PC-9 (cell line): ENCODE data around the gene NEB. TPM values are rescaled to one million over a fixed set of nuclear protein-coding genes. Genes with fewer than 3 reads are reported as not detected.

Source experiments
- BruUV-seq: library from RNA; stranded (reverse); fragments of 400-500 nt; replicated peaks from 2 replicates; lab custom pipeline; 2021; lab: Mats Ljungman, UMichigan
- CTCF ChIA-PET: fragments of 300-600 bp; sonication (Branson Sonifier 250); formaldehyde crosslinking; loops from one replicate; lab custom pipeline; 2022; ENCODE audit warnings: antibody characterized with exemption; lab: Charles Lee
- POLR2A ChIA-PET: fragments of 300-600 bp; sonication (Branson Sonifier 250); formaldehyde crosslinking; loops from one replicate; lab custom pipeline; 2022; ENCODE audit warnings: antibody characterized with exemption; ENCODE audit not compliant: unreplicated experiment; lab: Charles Lee
- DNase-seq, 2 experiments: peaks; one replicate each; pipeline versions ENCODE4 v3.0.0 to v3.0.0-alpha.2; 2015 to 2022; ENCODE audit warnings: mixed read lengths in 1 of 2
- H2AFZ ChIP-seq: fragments of 200-600 bp; sonication (generic); 2 replicates; pipeline ENCODE4 v1.8.1; 2017; ENCODE audit warnings: antibody characterized with exemption
- H3F3A ChIP-seq: fragments of 200-600 bp; sonication (generic); 2 replicates; pipeline ENCODE4 v1.8.1; 2017; ENCODE audit warnings: antibody characterized with exemption, mild to moderate bottlenecking, low read depth; ENCODE audit not compliant: insufficient read depth
- H3K27ac ChIP-seq: fragments of 200-600 bp; sonication (generic); 2 replicates; pipeline ENCODE4 v1.6.1; 2016; ENCODE audit warnings: mixed run types
- H3K27me3 ChIP-seq: fragments of 200-600 bp; sonication (generic); 2 replicates; pipeline ENCODE4 v1.6.1; 2016; ENCODE audit warnings: low read depth, mixed run types; ENCODE audit not compliant: insufficient read depth
- H3K36me3 ChIP-seq: fragments of 200-600 bp; sonication (generic); 2 replicates; pipeline ENCODE4 v1.6.1; 2016; ENCODE audit warnings: low read depth, mixed run types
- H3K4me1 ChIP-seq: fragments of 200-600 bp; sonication (generic); replicated peaks from 2 replicates; pipeline ENCODE4 v1.6.1; 2016; ENCODE audit warnings: mixed run types; ENCODE audit not compliant: insufficient read depth
- H3K4me2 ChIP-seq: fragments of 200-600 bp; sonication (generic); 2 replicates; pipeline ENCODE4 v1.6.1; 2017; ENCODE audit warnings: mixed run types
- H3K4me3 ChIP-seq: fragments of 200-600 bp; sonication (generic); 2 replicates; pipeline ENCODE4 v1.6.1; 2016; ENCODE audit warnings: mixed run types
- H3K79me2 ChIP-seq: fragments of 200-600 bp; sonication (generic); 2 replicates; pipeline ENCODE4 v1.6.1; 2017; ENCODE audit warnings: low read depth, mixed run types
- H3K9me2 ChIP-seq: fragments of 200-600 bp; sonication (generic); 2 replicates; pipeline ENCODE4 v1.8.1; 2017; ENCODE audit warnings: mild to moderate bottlenecking; ENCODE audit not compliant: insufficient read depth
- H3K9me3 ChIP-seq: fragments of 200-600 bp; sonication (generic); 2 replicates; pipeline ENCODE4 v1.8.1; 2016; ENCODE audit warnings: low read depth; ENCODE audit not compliant: insufficient read depth
- H4K20me1 ChIP-seq: fragments of 200-600 bp; sonication (generic); 2 replicates; pipeline ENCODE4 v1.8.1; 2017; ENCODE audit not compliant: insufficient read depth
- EZH2 ChIP-seq: fragments of 200-600 bp; sonication (generic); IDR thresholded peaks from 2 replicates; pipeline ENCODE4 v1.8.0; 2017; ENCODE audit warnings: antibody characterized with exemption, low read depth
- intact Hi-C: fragments of 100-400 bp; cut with micrococcal nuclease; formaldehyde crosslinking; loops from one replicate; pipeline ENCODE4 v1.10.0; 2022; ENCODE audit not compliant: unreplicated experiment
- total RNA-seq: library from RNA; stranded (reverse); gene quantifications from 2 replicates; pipeline ENCODE4 v1.2.3, GENCODE V29; 2021
- TF ChIP-seq, protein P1 (sequence below): fragments of 200-600 bp; sonication (generic); conservative IDR thresholded peaks from 2 replicates; pipeline ENCODE4 v1.6.1; 2017; ENCODE audit warnings: mixed run types, antibody characterized with exemption, mild to moderate bottlenecking, moderate library complexity

The NEB gene
- total RNA-seq, 1 experiment from 2014 or later: 0.15 TPM

DNA sequence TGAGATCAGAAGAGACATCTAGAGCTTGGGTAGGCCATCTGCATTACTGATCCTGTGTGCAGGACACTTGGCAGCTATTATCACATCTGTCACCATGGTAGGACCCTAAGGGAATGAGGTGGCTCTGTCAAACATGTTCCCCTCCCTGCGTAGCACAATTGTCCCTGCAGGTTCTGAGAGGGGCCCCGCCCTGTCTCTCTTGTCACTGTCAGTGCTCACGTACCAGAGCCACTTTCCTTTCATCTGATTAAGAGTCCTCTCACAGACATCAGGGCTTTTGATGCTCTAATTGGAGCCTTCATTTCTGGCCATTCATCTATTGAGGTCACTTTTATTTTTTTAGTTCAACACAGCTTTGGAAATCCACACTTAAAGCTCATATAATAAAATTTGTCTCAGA is 38.5 kb downstream of the NEB start:
- intact Hi-C loops: no loop called here
- Histone ChIP-seq H3K9me2 (no peaks in the 10 kb centered on the region), H3K4me2 (no peak overlapping the region), H3K27me3 (no peaks in the 10 kb centered on the region), H3K4me3 (no peak overlapping the region), H3F3A (no peaks in the 10 kb centered on the region), H3K79me2 (no peaks in the 10 kb centered on the region), H4K20me1 (no peaks in the 10 kb centered on the region), H3K4me1 (no peaks in the 10 kb centered on the region), H2AFZ (no peak overlapping the region), H3K36me3 (no peaks in the 10 kb centered on the region), H3K9me3 (no peaks in the 10 kb centered on the region), H3K27ac (no peak overlapping the region)
- no peak for DNase-seq
- no TSS peak for BruUV-seq
- ChIA-PET POLR2A (no interaction called here), CTCF (no interaction called here)
- TF ChIP-seq EZH2: no peak

DNA sequence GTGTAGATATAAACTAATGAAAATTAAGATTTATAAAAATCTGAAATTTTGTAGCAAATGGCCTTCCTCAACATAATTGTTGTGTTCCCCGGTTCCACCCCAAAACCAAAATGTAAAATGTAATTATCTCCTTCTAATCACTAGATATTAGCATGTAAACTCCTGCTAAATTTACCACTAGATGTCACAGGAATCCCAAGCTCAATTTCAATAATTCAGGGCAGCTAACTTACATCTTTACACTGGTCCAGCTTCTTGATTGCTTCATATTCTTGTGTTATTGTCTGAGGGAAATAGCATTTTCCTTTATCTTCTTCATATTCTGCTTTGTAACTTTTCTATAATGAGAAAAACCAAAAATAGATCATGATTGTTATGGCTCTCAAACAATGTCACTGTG is 42.6 kb downstream of the NEB start:
- no peak overlapping the region for H3K27ac ChIP-seq
- no peak overlapping the region for H2AFZ ChIP-seq
- H3K79me2 ChIP-seq: no peaks in the 10 kb centered on the region
- no peak overlapping the region for H3K4me2 ChIP-seq
- POLR2A ChIA-PET: no interaction called here
- no peaks in the 10 kb centered on the region for H3K36me3 ChIP-seq
- no peaks in the 10 kb centered on the region for H3K9me3 ChIP-seq
- H3K27me3 ChIP-seq: no peaks in the 10 kb centered on the region
- intact Hi-C loops: no loop called here
- H3K4me1 ChIP-seq: no peaks in the 10 kb centered on the region
- no peaks in the 10 kb centered on the region for H3F3A ChIP-seq
- no peak for DNase-seq
- H3K9me2 ChIP-seq: no peaks in the 10 kb centered on the region
- TF ChIP-seq, protein P1, sequence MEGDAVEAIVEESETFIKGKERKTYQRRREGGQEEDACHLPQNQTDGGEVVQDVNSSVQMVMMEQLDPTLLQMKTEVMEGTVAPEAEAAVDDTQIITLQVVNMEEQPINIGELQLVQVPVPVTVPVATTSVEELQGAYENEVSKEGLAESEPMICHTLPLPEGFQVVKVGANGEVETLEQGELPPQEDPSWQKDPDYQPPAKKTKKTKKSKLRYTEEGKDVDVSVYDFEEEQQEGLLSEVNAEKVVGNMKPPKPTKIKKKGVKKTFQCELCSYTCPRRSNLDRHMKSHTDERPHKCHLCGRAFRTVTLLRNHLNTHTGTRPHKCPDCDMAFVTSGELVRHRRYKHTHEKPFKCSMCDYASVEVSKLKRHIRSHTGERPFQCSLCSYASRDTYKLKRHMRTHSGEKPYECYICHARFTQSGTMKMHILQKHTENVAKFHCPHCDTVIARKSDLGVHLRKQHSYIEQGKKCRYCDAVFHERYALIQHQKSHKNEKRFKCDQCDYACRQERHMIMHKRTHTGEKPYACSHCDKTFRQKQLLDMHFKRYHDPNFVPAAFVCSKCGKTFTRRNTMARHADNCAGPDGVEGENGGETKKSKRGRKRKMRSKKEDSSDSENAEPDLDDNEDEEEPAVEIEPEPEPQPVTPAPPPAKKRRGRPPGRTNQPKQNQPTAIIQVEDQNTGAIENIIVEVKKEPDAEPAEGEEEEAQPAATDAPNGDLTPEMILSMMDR: no peak
- no peak for TF ChIP-seq EZH2
- no TSS peak for BruUV-seq
- H4K20me1 ChIP-seq: no peaks in the 10 kb centered on the region
- H3K4me3 ChIP-seq: no peak overlapping the region
- CTCF ChIA-PET: no interaction called here

DNA sequence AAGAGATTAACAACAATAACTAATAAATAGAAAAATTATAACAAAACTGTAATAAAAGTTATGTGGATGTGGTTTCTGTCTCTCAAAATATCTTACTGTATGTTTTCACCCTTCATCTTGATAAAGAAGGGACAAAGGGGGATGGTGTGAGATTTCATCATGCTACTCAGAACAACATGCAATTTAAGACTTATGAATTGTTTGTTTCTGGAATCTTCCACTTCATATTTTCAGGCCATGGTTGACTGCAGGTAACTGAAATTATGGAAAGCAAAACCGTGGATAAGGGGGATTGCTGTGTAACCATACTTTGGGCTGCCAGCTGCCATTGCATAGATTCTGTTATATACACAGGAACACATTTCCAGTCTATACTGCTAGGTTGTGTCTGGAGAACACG is 45.6 kb downstream of the NEB start:
- no peak overlapping the region for H3K4me2 ChIP-seq
- no peaks in the 10 kb centered on the region for H3K9me2 ChIP-seq
- ChIA-PET POLR2A (no interaction called here), CTCF (no interaction called here)
- H3K79me2 ChIP-seq: no peaks in the 10 kb centered on the region
- no peaks in the 10 kb centered on the region for H3F3A ChIP-seq
- BruUV-seq: no TSS peak
- no peaks in the 10 kb centered on the region for H4K20me1 ChIP-seq
- no peak for DNase-seq
- H3K36me3 ChIP-seq: no peaks in the 10 kb centered on the region
- no peak overlapping the region for H2AFZ ChIP-seq
- no peaks in the 10 kb centered on the region for H3K9me3 ChIP-seq
- H3K27ac ChIP-seq: no peak overlapping the region
- no peak for TF ChIP-seq EZH2
- TF ChIP-seq, protein P1: no peak
- H3K4me3 ChIP-seq: no peak overlapping the region
- H3K27me3 ChIP-seq: no peaks in the 10 kb centered on the region
- intact Hi-C loops: no loop called here
- H3K4me1 ChIP-seq: no peaks in the 10 kb centered on the region

DNA sequence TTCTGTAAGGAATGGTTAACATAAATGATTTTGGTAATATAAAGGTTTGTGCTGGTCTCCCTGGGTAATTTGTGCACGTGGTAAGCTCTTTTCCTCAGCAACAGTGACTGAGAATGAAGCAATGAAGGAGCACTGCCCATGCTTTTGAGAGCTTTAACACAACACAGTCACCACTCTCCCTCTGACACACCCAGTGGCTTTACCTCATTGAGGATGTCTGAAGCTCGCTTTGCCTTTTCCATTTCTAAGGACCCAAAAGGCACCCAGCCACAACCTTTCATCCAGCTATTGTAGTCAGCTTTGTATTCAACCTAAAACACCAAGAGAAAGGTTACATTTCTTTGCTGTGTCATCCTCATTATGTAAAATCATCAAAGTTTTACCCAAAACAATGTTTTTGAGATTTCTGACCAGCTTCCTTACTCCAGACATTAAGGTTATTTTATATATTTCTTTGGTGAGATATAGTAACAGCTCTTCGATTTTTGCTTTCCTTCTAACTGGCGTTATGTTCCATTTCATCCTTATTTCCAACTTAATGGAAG is 51.7 kb downstream of the NEB start:
- Histone ChIP-seq H3K4me3 (no peak overlapping the region), H3K9me2 (no peaks in the 10 kb centered on the region), H3K36me3 (no peaks in the 10 kb centered on the region), H3K79me2 (no peaks in the 10 kb centered on the region), H3K9me3 (no peaks in the 10 kb centered on the region), H3K4me2 (no peak overlapping the region), H2AFZ (no peak overlapping the region), H4K20me1 (no peaks in the 10 kb centered on the region), H3K4me1 (no peaks in the 10 kb centered on the region), H3K27ac (no peak overlapping the region), H3F3A (no peaks in the 10 kb centered on the region), H3K27me3 (no peaks in the 10 kb centered on the region)
- no TSS peak for BruUV-seq
- POLR2A ChIA-PET: no interaction called here
- DNase-seq: no peak
- intact Hi-C loops: no loop called here
- no peak for TF ChIP-seq EZH2
- TF ChIP-seq, protein P1: no peak
- CTCF ChIA-PET: no interaction called here
